ENCODE results near the gene PLCXD1.
"Not testable (repeated sequence)": the region's sequence is repeated elsewhere in the genome, so short reads cannot be mapped to it uniquely, and the experiment has no call there.

Gene PLCXD1, protein sequence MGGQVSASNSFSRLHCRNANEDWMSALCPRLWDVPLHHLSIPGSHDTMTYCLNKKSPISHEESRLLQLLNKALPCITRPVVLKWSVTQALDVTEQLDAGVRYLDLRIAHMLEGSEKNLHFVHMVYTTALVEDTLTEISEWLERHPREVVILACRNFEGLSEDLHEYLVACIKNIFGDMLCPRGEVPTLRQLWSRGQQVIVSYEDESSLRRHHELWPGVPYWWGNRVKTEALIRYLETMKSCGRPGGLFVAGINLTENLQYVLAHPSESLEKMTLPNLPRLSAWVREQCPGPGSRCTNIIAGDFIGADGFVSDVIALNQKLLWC

DNA sequence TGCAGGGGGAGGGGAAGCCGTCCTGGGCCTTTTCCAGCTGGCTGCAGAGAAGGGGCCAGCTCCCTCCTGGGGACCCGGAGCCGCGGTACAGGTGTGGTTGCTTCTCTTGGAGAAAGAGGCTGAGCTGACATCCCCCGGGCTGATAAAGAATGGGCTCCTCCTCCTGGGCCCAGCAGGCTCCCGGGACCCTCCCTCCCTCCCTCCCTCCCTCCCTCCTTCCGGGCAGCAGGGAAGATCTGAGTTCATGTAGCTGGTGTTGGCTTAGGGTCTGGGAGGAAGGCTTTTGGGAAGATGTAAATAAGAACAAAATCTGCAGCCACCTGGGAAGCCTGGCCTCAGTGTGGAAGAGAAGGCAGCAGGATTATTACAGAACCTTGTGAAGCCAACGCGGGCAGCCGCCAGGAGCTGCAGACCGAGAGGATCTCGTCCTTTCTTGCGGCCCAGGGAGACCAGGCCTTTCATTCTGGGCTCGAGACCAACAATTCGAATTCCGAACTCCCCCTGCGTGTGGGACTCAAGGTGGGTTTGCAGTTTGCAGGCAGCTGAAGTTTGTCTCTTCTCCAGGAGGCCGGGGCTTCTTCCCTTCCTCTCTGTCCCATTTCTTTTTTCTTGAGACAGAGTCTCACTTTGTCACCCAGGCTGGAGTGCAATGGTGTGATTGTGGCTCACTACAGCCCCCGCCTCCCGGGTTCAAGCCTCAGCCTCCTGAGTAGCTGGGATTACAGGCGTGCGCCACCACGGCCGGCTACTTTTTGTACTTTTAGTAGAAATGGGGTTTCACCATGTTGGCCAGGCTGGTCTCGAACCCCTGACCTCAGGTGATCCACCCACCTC, at the start of gene PLCXD1:
PLCXD1 (plus strand) TSS at position 216 of the 834 bp plus-strand sequence. CDS start 2,807 bp downstream, outside the sequence.
- no peak for DNase-seq

- not testable (repeated sequence) for DNase-seq
Measured at GRCh38 chrX:231637-232277, 49.4 kb upstream of the PLCXD1 start.

- DNase-seq, result not testable (repeated sequence)
Measured at GRCh38 chrX:232278-232655, 48.9 kb upstream of the PLCXD1 start.

- not testable (repeated sequence) for DNase-seq
Measured at GRCh38 chrX:236201-236600, 45.0 kb upstream of the PLCXD1 start.

- no peak for DNase-seq
Measured at GRCh38 chrX:250965-251364, 30.2 kb upstream of the PLCXD1 start.

DNA sequence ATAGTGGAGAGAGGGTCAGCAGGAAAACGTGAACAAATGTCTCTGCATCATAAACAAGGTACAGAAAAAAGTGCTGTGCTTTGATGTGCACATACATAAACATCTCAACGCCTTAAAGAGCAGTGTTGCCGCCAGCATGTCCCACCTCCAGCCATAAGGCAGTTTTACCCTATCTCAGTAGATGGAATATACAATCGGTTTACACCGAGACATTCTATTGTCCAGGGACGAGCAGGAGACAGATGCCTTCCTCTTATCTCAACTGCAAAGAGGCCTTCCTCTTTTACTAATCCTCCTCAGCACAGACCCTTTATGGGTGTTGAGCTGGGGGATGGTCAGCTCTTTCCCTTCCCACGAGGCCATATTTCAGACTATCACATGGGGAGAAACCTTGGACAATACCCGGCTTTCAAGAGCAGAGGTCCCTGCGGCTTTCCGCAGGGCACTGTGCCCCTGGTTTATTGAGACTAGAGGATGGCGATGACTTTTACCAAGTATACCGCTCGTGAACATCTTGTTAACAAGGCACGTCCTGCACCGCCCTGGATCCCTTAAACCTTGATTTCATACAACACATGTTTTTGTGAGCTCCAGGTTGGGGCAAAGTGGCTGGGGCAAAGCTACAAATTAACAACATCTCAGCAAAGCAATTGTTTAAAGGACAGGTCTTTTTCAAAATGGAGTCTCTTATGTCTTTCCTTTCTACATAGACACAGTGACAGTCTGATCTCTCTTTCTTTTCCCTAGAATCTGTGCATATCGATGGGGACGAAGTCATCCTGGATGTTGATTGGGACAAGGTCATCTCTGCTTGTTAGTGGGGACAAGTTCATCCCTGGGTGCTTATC, 29.6 kb upstream of the PLCXD1 start:
- DNase-seq, result not testable (repeated sequence)

GRCh38 chrX:252244-252956, 28.8 kb upstream of the PLCXD1 start:
- DNase-seq, result no peak

DNA sequence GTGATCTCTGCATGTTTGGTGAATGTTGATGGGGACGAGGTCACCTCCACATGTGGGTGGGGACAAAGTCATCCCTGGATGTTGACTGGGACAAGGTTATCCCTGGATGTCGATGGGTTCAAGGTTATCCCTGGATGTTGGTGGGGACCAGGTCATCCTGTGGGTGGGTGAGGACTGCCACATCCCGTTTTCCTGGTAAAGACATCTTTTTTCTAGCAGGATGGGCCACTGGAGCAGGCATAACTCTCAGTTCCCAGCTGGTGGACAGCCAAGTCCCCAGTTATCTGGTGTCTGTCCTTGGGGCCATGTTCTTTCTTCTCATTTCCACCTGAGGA, 28.3 kb upstream of the PLCXD1 start:
- DNase-seq, result no peak

- DNase-seq, result no peak
Measured at GRCh38 chrX:253451-254297, 27.5 kb upstream of the PLCXD1 start.

DNA sequence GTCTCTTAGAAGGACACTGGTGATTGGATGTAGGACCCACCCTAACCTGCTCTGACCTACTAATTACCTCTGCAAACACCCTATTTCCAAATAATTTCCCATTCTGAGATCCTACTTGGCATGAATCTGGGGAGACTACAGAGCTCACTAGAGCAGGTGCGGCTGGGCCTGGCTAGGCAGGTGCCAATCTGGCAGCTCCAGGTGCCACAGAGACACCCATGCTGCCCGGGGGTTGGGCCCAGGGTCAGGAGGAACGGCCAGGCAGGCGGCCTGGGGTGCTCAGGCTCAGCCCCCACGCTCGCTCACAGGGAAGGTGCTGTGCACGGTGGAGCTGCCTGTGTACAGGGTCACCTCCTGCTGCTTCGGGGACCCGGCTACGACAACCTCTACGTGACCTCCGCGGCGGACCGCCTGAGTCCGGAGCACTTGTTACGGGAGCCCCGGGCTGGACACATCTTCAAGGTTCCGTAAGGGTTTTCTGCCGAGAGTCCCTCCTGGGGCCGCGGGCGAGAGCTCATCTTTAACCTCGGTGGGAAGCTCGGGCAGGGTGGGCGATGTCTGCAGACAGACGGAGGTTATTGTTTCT, 26.5 kb upstream of the PLCXD1 start:
- no peak for DNase-seq

- DNase-seq, result no peak
Measured at GRCh38 chrX:255923-256331, 25.3 kb upstream of the PLCXD1 start.

- not testable (repeated sequence) for DNase-seq
Measured at GRCh38 chrX:257054-257453, 24.1 kb upstream of the PLCXD1 start.

- no peak for DNase-seq
Measured at GRCh38 chrX:257681-258289, 23.4 kb upstream of the PLCXD1 start.

GRCh38 chrX:258291-259040, 22.7 kb upstream of the PLCXD1 start:
- no peak for DNase-seq

DNA sequence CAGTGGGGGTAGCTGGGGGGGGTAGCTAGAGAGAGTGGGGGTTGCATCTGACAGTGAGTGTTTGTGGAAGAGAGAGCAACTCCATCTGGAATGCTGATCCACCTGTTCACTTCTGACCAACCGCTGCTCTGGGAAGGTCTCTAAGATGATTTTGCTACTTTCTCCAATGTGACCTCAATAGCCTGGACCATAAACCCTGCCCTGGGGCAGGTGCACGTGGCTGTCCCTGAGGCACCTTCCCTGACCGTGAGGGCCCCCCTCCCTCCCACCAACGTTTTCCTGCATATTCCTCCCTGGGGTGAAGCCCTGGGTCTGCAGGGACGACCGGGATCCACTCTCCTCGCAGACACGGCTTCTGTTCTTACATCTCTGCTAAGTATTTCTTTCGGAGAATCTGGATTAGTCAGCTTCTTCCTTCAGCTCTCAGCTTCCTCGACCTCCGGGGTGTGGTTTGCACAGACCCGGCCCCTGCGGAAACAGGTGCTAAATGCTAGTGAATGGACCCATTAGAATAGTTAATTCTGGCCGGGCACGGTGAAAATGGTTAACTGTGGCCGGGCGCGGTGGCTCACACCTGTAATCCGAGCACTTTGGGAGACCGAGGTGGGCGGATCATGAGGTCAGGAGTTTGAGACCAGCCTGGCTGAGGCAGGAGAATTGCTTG, 21.4 kb upstream of the PLCXD1 start:
- DNase-seq, result no peak

DNA sequence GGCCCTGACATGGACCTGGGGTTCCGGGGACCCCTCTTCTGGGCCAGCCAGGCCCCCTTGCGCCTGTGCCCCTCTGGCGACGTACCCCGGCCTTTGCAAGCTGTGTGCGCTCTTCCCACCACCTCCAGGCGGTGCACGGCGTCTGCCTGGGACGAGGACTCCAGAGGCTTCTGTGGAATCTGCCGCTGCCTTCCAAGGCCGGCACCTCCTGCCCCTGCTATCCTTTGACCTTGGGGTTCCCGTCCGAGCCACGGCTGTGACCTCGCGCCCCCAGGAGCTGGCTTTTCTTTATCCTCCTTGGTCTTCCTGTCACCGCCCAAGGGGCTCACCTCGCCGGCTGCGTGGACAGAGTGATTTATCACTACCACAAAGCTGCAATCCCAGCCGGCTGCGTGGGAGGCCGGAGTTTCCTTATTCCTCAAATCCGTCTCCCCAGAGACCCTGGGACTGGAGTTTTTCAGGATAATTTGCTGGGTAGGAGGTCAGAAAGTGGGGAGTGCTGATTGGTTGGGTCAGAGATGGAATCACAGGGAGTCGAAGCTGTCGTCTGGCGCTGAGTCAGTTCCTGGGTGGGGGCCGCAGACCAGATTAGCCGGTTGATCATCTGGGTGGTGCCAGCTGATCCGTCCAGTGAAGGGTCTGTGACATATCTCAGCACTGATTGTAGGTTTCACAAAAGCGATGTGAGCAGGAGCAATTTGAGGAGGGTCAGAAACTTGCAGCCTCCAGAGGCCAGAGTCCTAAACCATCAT, 19.8 kb upstream of the PLCXD1 start:
- no peak for DNase-seq

DNA sequence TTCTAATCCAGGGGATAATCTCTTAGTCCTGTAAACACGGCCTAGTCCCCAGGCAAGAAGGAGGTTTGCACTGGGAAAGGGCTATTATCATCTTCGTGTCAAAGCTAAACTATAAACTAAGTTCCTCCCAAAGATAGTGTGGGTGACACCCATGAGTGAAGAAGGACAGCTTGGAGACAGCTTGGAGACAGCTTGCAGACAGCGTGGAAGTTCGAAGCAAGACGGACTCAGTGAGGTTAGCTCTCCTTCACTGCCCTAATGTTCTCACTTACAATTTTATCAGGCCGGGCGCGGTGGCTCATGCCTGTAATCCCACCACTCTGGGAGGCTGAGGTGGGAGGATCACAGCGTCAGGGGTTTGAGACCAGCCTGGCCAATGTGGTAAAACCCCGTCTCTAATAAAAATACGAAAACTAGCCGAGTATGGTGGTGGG, 19.2 kb upstream of the PLCXD1 start:
- DNase-seq, result no peak

DNA sequence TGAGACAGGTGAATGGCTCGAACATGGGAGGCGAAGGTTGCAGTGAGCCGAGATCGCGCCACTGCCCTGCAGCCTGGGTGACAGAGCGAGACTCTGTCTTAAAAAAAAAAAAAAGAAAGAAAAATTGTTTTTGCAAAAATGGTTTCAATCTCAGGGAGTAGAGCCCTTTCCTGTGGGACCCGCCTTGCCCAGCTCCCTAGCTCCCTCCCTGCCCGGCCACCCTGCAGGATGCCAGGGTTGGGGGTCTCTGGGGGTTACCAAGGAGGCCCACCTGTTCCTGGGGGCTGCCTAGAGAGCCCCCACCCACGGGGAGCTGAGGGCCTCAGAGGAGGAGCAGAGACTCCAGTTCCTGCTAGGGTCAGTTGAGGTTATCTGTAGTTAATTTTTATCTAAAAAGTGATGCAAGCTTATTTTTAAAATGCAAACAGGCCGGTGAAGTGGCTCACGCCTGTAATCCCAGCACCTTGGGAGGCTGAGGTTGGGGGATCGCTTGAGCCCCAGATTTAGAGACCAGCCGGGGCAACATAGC, 18.7 kb upstream of the PLCXD1 start:
- DNase-seq, result no peak

All from NCI-H1417 treated with DMSO at 0.1 percent for 48 hours (cell line).